Measurements from ENCODE around the gene CC2D1B.

DNA sequence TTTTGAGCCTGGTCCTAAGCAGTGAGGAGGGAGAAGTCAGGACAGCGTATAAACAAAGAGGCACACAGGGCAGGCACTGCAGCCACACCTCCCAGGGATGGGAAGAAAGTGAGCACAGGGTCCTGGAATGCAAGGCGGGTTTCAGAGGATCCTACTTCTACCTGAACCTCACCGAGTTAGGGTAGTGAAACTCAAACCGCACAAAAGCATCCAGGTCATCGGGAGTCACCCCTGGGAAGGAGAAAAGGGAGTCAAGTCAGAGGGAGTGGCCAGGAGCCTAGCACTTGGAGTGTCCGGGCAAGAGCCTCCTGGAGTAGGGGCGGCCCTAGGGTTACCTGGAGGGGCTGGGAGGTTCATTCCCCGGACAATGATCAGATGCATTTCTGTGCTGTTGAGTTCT is 10.6 kb downstream of the CC2D1B start:
- TF ChIP-seq EZH2 (IDR thresholded peaks at IDR 0.05; ENCODE audit: borderline replicate concordance, low read depth, low read length, severe bottlenecking) (no peak), GATA2 (IDR thresholded peaks at IDR 0.05; ENCODE audit: insufficient read depth, insufficient read length, low read depth, low read length) (no peak), POLR2A (IDR thresholded peaks at IDR 0.05; ENCODE audit: low read depth, low read length) (no peak), JUN (IDR thresholded peaks at IDR 0.05; ENCODE audit: borderline replicate concordance, insufficient read depth, insufficient read length, low read depth) (no peak)
- TF ChIP-seq, protein P1, sequence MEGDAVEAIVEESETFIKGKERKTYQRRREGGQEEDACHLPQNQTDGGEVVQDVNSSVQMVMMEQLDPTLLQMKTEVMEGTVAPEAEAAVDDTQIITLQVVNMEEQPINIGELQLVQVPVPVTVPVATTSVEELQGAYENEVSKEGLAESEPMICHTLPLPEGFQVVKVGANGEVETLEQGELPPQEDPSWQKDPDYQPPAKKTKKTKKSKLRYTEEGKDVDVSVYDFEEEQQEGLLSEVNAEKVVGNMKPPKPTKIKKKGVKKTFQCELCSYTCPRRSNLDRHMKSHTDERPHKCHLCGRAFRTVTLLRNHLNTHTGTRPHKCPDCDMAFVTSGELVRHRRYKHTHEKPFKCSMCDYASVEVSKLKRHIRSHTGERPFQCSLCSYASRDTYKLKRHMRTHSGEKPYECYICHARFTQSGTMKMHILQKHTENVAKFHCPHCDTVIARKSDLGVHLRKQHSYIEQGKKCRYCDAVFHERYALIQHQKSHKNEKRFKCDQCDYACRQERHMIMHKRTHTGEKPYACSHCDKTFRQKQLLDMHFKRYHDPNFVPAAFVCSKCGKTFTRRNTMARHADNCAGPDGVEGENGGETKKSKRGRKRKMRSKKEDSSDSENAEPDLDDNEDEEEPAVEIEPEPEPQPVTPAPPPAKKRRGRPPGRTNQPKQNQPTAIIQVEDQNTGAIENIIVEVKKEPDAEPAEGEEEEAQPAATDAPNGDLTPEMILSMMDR (IDR thresholded peaks at IDR 0.05; ENCODE audit: extremely low read depth in 1 of 2, insufficient read depth in 1 of 2, low read depth in 1 of 2, low read length in 2 of 2): no peak
- TF ChIP-seq, protein P2, sequence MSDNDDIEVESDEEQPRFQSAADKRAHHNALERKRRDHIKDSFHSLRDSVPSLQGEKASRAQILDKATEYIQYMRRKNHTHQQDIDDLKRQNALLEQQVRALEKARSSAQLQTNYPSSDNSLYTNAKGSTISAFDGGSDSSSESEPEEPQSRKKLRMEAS (IDR thresholded peaks at IDR 0.05; ENCODE audit: insufficient read depth, insufficient read length): no peak

All from endothelial cell of umbilical vein (primary cell).